MV-4-11 (cell line): ENCODE measurements around the gene SMIM23.

ENCODE experiments used
- DNase-seq: peaks from one replicate; lab custom pipeline; 2025; lab: John Stamatoyannopoulos, UW

Gene SMIM23

GRCh38 chr5:171785517-171785916 is at the start of gene SMIM23:
SMIM23 (plus strand) TSS chr5:171785817; CDS start chr5:171785872, 55 bp downstream.
- no peak for DNase-seq

- no peak for DNase-seq
Measured at GRCh38 chr5:171736976-171737891, 48.4 kb upstream of the SMIM23 start.

- DNase-seq: no peak
Measured at GRCh38 chr5:171738501-171738900, 47.1 kb upstream of the SMIM23 start.

GRCh38 chr5:171739271-171739670 is 46.3 kb upstream of the SMIM23 start:
- no peak for DNase-seq

- DNase-seq: no peak
Measured at GRCh38 chr5:171743436-171744076, 42.1 kb upstream of the SMIM23 start.

- DNase-seq: no peak
Measured at GRCh38 chr5:171744264-171744663, 41.4 kb upstream of the SMIM23 start.

GRCh38 chr5:171744882-171745281 is 40.7 kb upstream of the SMIM23 start:
- DNase-seq: no peak

- no peak for DNase-seq
Measured at GRCh38 chr5:171745602-171746001, 40.0 kb upstream of the SMIM23 start.

GRCh38 chr5:171747061-171747859 is 38.4 kb upstream of the SMIM23 start:
- DNase-seq: no peak

GRCh38 chr5:171748720-171749119 is 36.9 kb upstream of the SMIM23 start:
- DNase-seq: no peak

- no peak for DNase-seq
Measured at GRCh38 chr5:171749365-171749764, 36.3 kb upstream of the SMIM23 start.

- DNase-seq: no peak
Measured at GRCh38 chr5:171750311-171750788, 35.3 kb upstream of the SMIM23 start.

GRCh38 chr5:171755354-171755821 is 30.2 kb upstream of the SMIM23 start:
- DNase-seq: no peak

GRCh38 chr5:171757853-171758535 is 27.6 kb upstream of the SMIM23 start:
- no peak for DNase-seq

GRCh38 chr5:171759777-171760176 is 25.8 kb upstream of the SMIM23 start:
- DNase-seq: no peak

- DNase-seq: no peak
Measured at GRCh38 chr5:171762021-171762608, 23.5 kb upstream of the SMIM23 start.

- no peak for DNase-seq
Measured at GRCh38 chr5:171762903-171763302, 22.7 kb upstream of the SMIM23 start.

- DNase-seq: no peak
Measured at GRCh38 chr5:171764265-171764664, 21.4 kb upstream of the SMIM23 start.

GRCh38 chr5:171766875-171767274 is 18.7 kb upstream of the SMIM23 start:
- no peak for DNase-seq

- peak; percentile 23 for DNase-seq
Measured at GRCh38 chr5:171770153-171770552, 15.5 kb upstream of the SMIM23 start.

GRCh38 chr5:171771856-171772255 is 13.8 kb upstream of the SMIM23 start:
- DNase-seq: no peak
